ENCODE data around the gene CFAP141. TPM values are rescaled to one million over a fixed set of nuclear protein-coding genes. Genes with fewer than 3 reads are reported as not detected.

The CFAP141 gene
- polyA plus RNA-seq, 3 donors = not detected

DNA sequence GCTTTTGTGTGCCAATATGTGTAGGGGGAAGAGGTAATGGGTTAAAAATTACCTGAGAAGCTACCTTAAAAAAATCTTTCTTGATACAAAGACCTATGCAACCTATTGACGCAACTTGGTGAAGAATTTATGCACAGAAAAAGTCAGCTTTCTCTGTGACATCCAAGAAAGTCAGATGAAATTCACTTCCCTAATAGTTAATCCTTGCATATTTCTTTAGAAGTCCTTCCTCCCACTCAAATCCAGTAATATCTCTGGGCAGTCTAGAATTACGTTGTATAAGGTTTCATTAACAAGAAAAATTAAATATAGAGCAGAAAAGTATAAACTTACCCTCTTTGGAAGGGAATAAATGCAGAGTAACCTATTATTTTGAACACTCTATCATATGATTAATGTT, 17.5 kb upstream of the CFAP141 start:
- Mint-ChIP-seq H3K27ac (peak overlapping the region in 4 of 7 donors; percentile 18 to 75 (median 34)), H3K4me1 (peaks cover 50% of the 10 kb centered on the region), H3K36me3 (peaks cover 32 to 45% of the 10 kb centered on the region in 2 donors), H3K27me3 (ENCODE audit: low read depth in 3 of 3) (peaks cover 0 to 4% (median 0%) of the 10 kb centered on the region in 3 donors), H3K4me3 (no peak overlapping the region), H3K9me3 (no peaks in the 10 kb centered on the region)
- H3K4me3 ChIP-seq (replicated peaks in 1 of 3; ENCODE audit: low read depth in 2 of 3, low read length in 3 of 3) = no peak overlapping the region
- H2AFZ ChIP-seq (ENCODE audit: insufficient read depth, low read depth, low read length, poor library complexity, severe bottlenecking) = no peak overlapping the region
- H3K9me3 ChIP-seq (replicated peaks in 1 of 2; ENCODE audit: control insufficient read depth in 1 of 2, insufficient read depth in 1 of 2, low read length in 2 of 2) = no peaks in the 10 kb centered on the region
- H3K27me3 ChIP-seq (ENCODE audit: control insufficient read depth in 2 of 2, insufficient read depth in 2 of 2, low read length in 2 of 2) = no peaks in the 10 kb centered on the region
- no peak overlapping the region for H3K4me2 ChIP-seq (replicated peaks; ENCODE audit: extremely low read depth, low read length, poor library complexity, severe bottlenecking)
- H4K20me1 ChIP-seq (ENCODE audit: insufficient read depth, low read length) = peaks cover 48% of the 10 kb centered on the region
- H3K4me1 ChIP-seq (ENCODE audit: control insufficient read depth in 1 of 2, insufficient read depth in 2 of 2, low read length in 2 of 2) = peaks cover 26 to 37% of the 10 kb centered on the region in 2 donors
- no CpG with 5 or more reads among the region's 2 CpGs for WGBS (ENCODE audit: insufficient coverage)
- DNase-seq = no peak
- peak overlapping the region in 1 of 2 donors; percentile 87 for H3K27ac ChIP-seq (ENCODE audit: low read depth in 1 of 2, low read length in 2 of 2)
- H3K36me3 ChIP-seq (replicated peaks in 1 of 2; ENCODE audit: control insufficient read depth in 1 of 2, insufficient read depth in 2 of 2, low read length in 2 of 2) = peaks cover 23 to 48% of the 10 kb centered on the region in 2 donors
- H3K79me2 ChIP-seq (ENCODE audit: insufficient read depth, low read length) = peaks cover 94% of the 10 kb centered on the region
- TF ChIP-seq, protein P1, sequence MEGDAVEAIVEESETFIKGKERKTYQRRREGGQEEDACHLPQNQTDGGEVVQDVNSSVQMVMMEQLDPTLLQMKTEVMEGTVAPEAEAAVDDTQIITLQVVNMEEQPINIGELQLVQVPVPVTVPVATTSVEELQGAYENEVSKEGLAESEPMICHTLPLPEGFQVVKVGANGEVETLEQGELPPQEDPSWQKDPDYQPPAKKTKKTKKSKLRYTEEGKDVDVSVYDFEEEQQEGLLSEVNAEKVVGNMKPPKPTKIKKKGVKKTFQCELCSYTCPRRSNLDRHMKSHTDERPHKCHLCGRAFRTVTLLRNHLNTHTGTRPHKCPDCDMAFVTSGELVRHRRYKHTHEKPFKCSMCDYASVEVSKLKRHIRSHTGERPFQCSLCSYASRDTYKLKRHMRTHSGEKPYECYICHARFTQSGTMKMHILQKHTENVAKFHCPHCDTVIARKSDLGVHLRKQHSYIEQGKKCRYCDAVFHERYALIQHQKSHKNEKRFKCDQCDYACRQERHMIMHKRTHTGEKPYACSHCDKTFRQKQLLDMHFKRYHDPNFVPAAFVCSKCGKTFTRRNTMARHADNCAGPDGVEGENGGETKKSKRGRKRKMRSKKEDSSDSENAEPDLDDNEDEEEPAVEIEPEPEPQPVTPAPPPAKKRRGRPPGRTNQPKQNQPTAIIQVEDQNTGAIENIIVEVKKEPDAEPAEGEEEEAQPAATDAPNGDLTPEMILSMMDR (IDR thresholded peaks at IDR 0.05) = no peak
- intact Hi-C loops (cut with micrococcal nuclease) = loop anchor here in 1 of 2 donors (5.0 kb wide), 3 partner anchors 41 to 334 kb away; partner anchors contain the start of genes HAX1 and UBE2Q1
- no peak overlapping the region for H3K9ac ChIP-seq (ENCODE audit: insufficient read depth, low read length, poor library complexity, severe bottlenecking)

DNA sequence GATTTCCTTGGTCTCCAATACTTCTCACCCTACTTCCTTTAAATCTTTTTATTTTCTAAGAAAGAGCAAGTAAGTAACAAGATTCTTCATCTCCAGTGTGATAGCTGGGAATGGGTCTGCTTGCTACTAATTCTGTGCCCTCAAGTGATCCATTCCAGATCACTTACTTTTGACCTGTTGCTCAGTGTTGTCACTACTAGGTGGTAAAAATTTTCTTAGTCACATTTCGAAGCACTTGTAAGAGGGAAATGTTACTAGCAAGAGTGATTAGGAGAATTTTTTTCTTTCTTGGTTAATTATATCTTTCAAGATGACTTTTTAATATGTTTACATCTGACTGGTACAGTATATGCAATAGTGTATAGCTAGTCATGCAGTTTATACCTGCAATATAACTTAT, 16.8 kb upstream of the CFAP141 start:
- H3K4me2 ChIP-seq (replicated peaks; ENCODE audit: extremely low read depth, low read length, poor library complexity, severe bottlenecking) = no peak overlapping the region
- TF ChIP-seq, protein P1 (IDR thresholded peaks at IDR 0.05) = no peak
- peaks cover 31 to 43% of the 10 kb centered on the region in 2 donors for H3K4me1 ChIP-seq (ENCODE audit: control insufficient read depth in 1 of 2, insufficient read depth in 2 of 2, low read length in 2 of 2)
- peaks cover 22 to 48% of the 10 kb centered on the region in 2 donors for H3K36me3 ChIP-seq (replicated peaks in 1 of 2; ENCODE audit: control insufficient read depth in 1 of 2, insufficient read depth in 2 of 2, low read length in 2 of 2)
- H3K9ac ChIP-seq (ENCODE audit: insufficient read depth, low read length, poor library complexity, severe bottlenecking) = no peak overlapping the region
- no CpG with 5 or more reads among the region's 1 CpG for WGBS (ENCODE audit: insufficient coverage)
- H3K27me3 ChIP-seq (ENCODE audit: control insufficient read depth in 2 of 2, insufficient read depth in 2 of 2, low read length in 2 of 2) = no peaks in the 10 kb centered on the region
- no peak for DNase-seq
- H3K27ac ChIP-seq (ENCODE audit: low read depth in 1 of 2, low read length in 2 of 2) = peak overlapping the region in 1 of 2 donors; percentile 87
- H2AFZ ChIP-seq (ENCODE audit: insufficient read depth, low read depth, low read length, poor library complexity, severe bottlenecking) = no peak overlapping the region
- H3K4me3 Mint-ChIP-seq = no peak overlapping the region
- peaks cover 96% of the 10 kb centered on the region for H3K79me2 ChIP-seq (ENCODE audit: insufficient read depth, low read length)
- H3K27me3 Mint-ChIP-seq (ENCODE audit: low read depth in 3 of 3) = peaks cover 0 to 5% (median 0%) of the 10 kb centered on the region in 3 donors
- H4K20me1 ChIP-seq (ENCODE audit: insufficient read depth, low read length) = peaks cover 42% of the 10 kb centered on the region
- peak overlapping the region in 1 of 3 experiments; percentile 92 for H3K4me3 ChIP-seq (replicated peaks in 1 of 3; ENCODE audit: low read depth in 2 of 3, low read length in 3 of 3)
- peaks cover 56% of the 10 kb centered on the region for H3K4me1 Mint-ChIP-seq
- H3K27ac Mint-ChIP-seq = peak overlapping the region in 2 of 7 donors; percentile 50 to 71
- H3K36me3 Mint-ChIP-seq = peaks cover 34 to 46% of the 10 kb centered on the region in 2 donors
- no peaks in the 10 kb centered on the region for H3K9me3 Mint-ChIP-seq
- intact Hi-C loops (cut with micrococcal nuclease) = loop anchor here in 1 of 2 donors (5.0 kb wide), 3 partner anchors 41 to 334 kb away; partner anchors contain the start of genes HAX1 and UBE2Q1
- no peaks in the 10 kb centered on the region for H3K9me3 ChIP-seq (replicated peaks in 1 of 2; ENCODE audit: control insufficient read depth in 1 of 2, insufficient read depth in 1 of 2, low read length in 2 of 2)

Measured in CD14-positive monocyte (primary cell).